ENCODE results near the gene RHOF. TPM values are rescaled to one million over a fixed set of nuclear protein-coding genes. Genes with fewer than 3 reads are reported as not detected.

RHOF gene
- total and polyA plus RNA-seq, 9 donors, result 3.7 to 37.3 (median 15.8) TPM

DNA sequence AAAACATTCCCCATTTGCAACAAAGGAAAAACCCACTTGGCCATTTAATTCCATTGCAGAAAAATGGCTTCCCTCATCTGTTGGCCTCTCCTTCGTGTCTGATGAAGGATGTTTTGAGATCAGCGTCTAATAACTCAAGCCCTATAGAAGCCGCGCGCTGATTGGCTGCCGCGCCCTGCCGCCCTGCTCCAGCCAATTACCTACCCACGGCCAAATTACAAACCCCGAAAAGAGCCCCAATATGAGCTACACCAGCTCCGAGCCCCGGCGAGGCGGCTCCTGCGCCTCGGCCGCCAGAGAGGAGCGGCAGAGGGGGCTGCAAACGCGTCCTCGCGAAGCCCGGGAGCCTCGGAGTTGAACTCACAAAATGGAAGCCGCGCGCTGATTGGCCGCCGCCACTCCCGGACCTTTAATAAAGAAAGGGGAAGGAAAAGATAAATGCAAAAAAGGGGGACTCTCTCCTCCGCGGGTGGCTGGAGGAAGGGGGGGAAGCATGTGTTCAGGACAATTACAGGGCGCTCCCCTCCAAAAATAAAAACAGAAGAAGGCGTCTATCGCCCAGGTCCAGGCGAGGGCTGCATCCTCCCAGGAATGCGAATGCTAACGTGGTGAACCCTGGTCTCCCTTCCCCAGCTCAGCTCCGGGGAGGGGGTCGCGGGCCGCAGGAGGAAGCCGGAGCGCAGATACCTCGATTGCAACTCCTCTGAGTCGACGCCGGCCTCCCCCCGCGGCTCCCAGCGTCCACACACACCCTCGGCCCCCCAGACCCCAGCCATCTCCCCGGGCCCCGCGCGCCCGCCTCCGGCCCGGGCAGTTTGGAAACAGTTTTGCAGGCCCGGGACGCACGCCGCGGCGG lies 9.6 kb upstream of the RHOF start:
- Histone ChIP-seq H3K4me3 (peak overlapping the region; percentile 77), H3K4me1 (ENCODE audit: insufficient read depth) (peaks cover 18% of the 10 kb centered on the region), H3K36me3 (no peaks in the 10 kb centered on the region), H3K9me3 (no peaks in the 10 kb centered on the region), H3K27ac (peak overlapping the region; percentile 100), H3K27me3 (no peaks in the 10 kb centered on the region)
- DNase-seq, result peak; percentile 90 to 94 (median 92)
- intact Hi-C loops (cut with DNase I), result loop anchor here in 1 of 4 donors (10.0 kb wide), 1 partner anchor 322 kb away; no protein-coding TSS in a partner anchor
- 0 to 1% (median 1%) methylated on average over 65 of the region's 65 CpGs for WGBS, 3 donors
- TF ChIP-seq CTCF (IDR thresholded peaks at IDR 0.05), result peak in 1 of 3 donors; percentile 7
- no peak for TF ChIP-seq EP300 (IDR thresholded peaks at IDR 0.05)
- peak; percentile 98 for TF ChIP-seq POLR2A (IDR thresholded peaks at IDR 0.05)

- intact Hi-C loops (cut with DNase I), result loop anchor here in 1 of 4 donors (10.0 kb wide), 1 partner anchor 322 kb away; no protein-coding TSS in a partner anchor
- H3K36me3 ChIP-seq, result no peaks in the 10 kb centered on the region
- WGBS, 3 donors, result 0% methylated on average over 1 of the region's 1 CpG
- H3K27me3 ChIP-seq, result no peaks in the 10 kb centered on the region
- peak overlapping the region; percentile 100 for H3K27ac ChIP-seq
- DNase-seq, result no peak
- no peak for TF ChIP-seq CTCF (IDR thresholded peaks at IDR 0.05)
- TF ChIP-seq EP300 (IDR thresholded peaks at IDR 0.05), result no peak
- TF ChIP-seq POLR2A (IDR thresholded peaks at IDR 0.05), result no peak
- H3K4me1 ChIP-seq (ENCODE audit: insufficient read depth), result peaks cover 24% of the 10 kb centered on the region
- H3K4me3 ChIP-seq, result peak overlapping the region; percentile 77
- no peaks in the 10 kb centered on the region for H3K9me3 ChIP-seq
Measured at GRCh38 chr12:121802485-121802842, 9.0 kb upstream of the RHOF start.

GRCh38 chr12:121801595-121802484 lies 8.4 kb upstream of the RHOF start:
- intact Hi-C loops (cut with DNase I), result loop anchor here in 1 of 4 donors (10.0 kb wide), 1 partner anchor 323 kb away; no protein-coding TSS in a partner anchor

More at GRCh38 chr12:121801595-121802484, 8.4 kb upstream of the RHOF start:
- DNase-seq, result no peak
- TF ChIP-seq EP300 (IDR thresholded peaks at IDR 0.05), result no peak
- TF ChIP-seq POLR2A (IDR thresholded peaks at IDR 0.05), result no peak
- no peak for TF ChIP-seq CTCF (IDR thresholded peaks at IDR 0.05)
- Histone ChIP-seq H3K9me3 (no peaks in the 10 kb centered on the region), H3K4me1 (ENCODE audit: insufficient read depth) (peaks cover 22% of the 10 kb centered on the region), H3K4me3 (peak overlapping the region; percentile 77), H3K36me3 (no peaks in the 10 kb centered on the region), H3K27ac (peak overlapping the region; percentile 100), H3K27me3 (no peaks in the 10 kb centered on the region)
- WGBS, 3 donors, result 1 to 5% (median 3%) methylated on average over 18 of the region's 18 CpGs
